RCC 7860 (cell line): ENCODE results near the gene CCDC91.

Source experiments
- DNase-seq: peaks from one replicate; pipeline ENCODE4 v3.0.0-alpha.2; 2015; ENCODE audit warnings: low spot score
- FAIRE-seq: peaks from 2 replicates; lab custom pipeline; 2012; peaks lifted over from hg19 to GRCh38; lab: Jason Lieb, UNC

Gene CCDC91

GRCh38 chr12:28190321-28191050 is at the start of gene CCDC91:
Gene CCDC91 (plus strand): TSS chr12:28190456. CDS start chr12:28257216, 66,760 bp downstream.
- DNase-seq (peak; percentile 65), FAIRE-seq (no peak)

GRCh38 chr12:28144059-28144458 is 46.2 kb upstream of the CCDC91 start:
- DNase-seq (peak; percentile 38), FAIRE-seq (peak; percentile 29)

- no peak for DNase-seq
- FAIRE-seq = no peak
Measured at GRCh38 chr12:28144532-28144931, 45.7 kb upstream of the CCDC91 start.

- no peak for DNase-seq
- FAIRE-seq = no peak
Measured at GRCh38 chr12:28145216-28145615, 45.0 kb upstream of the CCDC91 start.

- FAIRE-seq (no peak), DNase-seq (no peak)
Measured at GRCh38 chr12:28149279-28149678, 41.0 kb upstream of the CCDC91 start.

GRCh38 chr12:28156362-28156761 is 33.9 kb upstream of the CCDC91 start:
- DNase-seq (no peak), FAIRE-seq (no peak)

GRCh38 chr12:28156804-28157203 is 33.5 kb upstream of the CCDC91 start:
- FAIRE-seq (no peak), DNase-seq (no peak)

- DNase-seq (no peak), FAIRE-seq (no peak)
Measured at GRCh38 chr12:28158353-28158752, 31.9 kb upstream of the CCDC91 start.

GRCh38 chr12:28159688-28160087 is 30.6 kb upstream of the CCDC91 start:
- DNase-seq = no peak

GRCh38 chr12:28161697-28162096 is 28.6 kb upstream of the CCDC91 start:
- no peak for DNase-seq
- FAIRE-seq = no peak

More at GRCh38 chr12:28159688-28160087, 30.6 kb upstream of the CCDC91 start:
- no peak for FAIRE-seq

GRCh38 chr12:28162697-28163096 is 27.6 kb upstream of the CCDC91 start:
- DNase-seq (no peak), FAIRE-seq (no peak)

- FAIRE-seq (peak; percentile 78), DNase-seq (peak; percentile 48)
Measured at GRCh38 chr12:28164644-28165275, 25.5 kb upstream of the CCDC91 start.

GRCh38 chr12:28167981-28168485 is 22.2 kb upstream of the CCDC91 start:
- DNase-seq (no peak), FAIRE-seq (no peak)

GRCh38 chr12:28171356-28172060 is 18.7 kb upstream of the CCDC91 start:
- no peak for DNase-seq

GRCh38 chr12:28172434-28173030 is 17.7 kb upstream of the CCDC91 start:
- peak; percentile 67 for FAIRE-seq
- peak; percentile 45 for DNase-seq

More at GRCh38 chr12:28171356-28172060, 18.7 kb upstream of the CCDC91 start:
- no peak for FAIRE-seq

- DNase-seq (no peak), FAIRE-seq (no peak)
Measured at GRCh38 chr12:28173440-28173839, 16.8 kb upstream of the CCDC91 start.

GRCh38 chr12:28175098-28175589 is 15.1 kb upstream of the CCDC91 start:
- DNase-seq = no peak
- FAIRE-seq = no peak

GRCh38 chr12:28176295-28176694 is 14.0 kb upstream of the CCDC91 start:
- FAIRE-seq (no peak), DNase-seq (no peak)

- FAIRE-seq (no peak), DNase-seq (peak; percentile 9)
Measured at GRCh38 chr12:28177461-28177860, 12.8 kb upstream of the CCDC91 start.

- no peak for FAIRE-seq
- no peak for DNase-seq
Measured at GRCh38 chr12:28177905-28178304, 12.4 kb upstream of the CCDC91 start.

- FAIRE-seq = no peak
- no peak for DNase-seq
Measured at GRCh38 chr12:28178775-28179174, 11.5 kb upstream of the CCDC91 start.
